Mammary epithelial cell (primary cell): ENCODE data around the gene KCNH1.
"Not testable (repeated sequence)": the region's sequence is repeated elsewhere in the genome, so short reads cannot be mapped to it uniquely, and the experiment has no call there.

ENCODE experiments used
- EZH2 ChIP-seq: IDR thresholded peaks from 2 replicates; pipeline ENCODE4 v1.6.1; 2012; ENCODE audit warnings: low read length, inconsistent platforms, borderline replicate concordance
- TF ChIP-seq, protein P1 (sequence below), 2 donors: IDR thresholded peaks in 1 of 2; conservative IDR thresholded peaks in 1 of 2; 2 replicates each; pipeline ENCODE4 v1.5.1; 2011 to 2012; ENCODE audit warnings: inconsistent platforms in 2 of 2, low read length in 2 of 2, mild to moderate bottlenecking in 2 of 2, control low read depth in 1 of 2, low read depth in 1 of 2; ENCODE audit not compliant: insufficient read depth in 1 of 2; ENCODE audit errors: extremely low read depth in 1 of 2

DNA sequence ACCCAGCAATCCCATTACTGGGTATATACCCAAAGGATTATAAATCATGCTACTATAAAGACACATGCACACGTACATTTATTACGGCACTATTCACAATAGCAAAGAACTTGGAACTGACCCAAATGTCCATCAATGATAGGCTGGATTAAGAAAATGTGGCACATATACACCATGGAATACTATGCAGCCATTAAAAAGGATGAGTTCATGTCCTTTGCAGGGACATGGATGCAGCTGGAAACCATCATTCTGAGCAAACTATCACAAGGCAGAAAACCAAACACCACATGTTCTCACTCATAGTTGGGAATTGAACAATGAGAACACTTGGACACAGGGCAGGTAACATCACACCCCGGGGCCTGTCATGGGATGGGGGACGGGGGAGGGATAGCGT is 52.5 kb downstream of the KCNH1 start:
- TF ChIP-seq, protein P1, sequence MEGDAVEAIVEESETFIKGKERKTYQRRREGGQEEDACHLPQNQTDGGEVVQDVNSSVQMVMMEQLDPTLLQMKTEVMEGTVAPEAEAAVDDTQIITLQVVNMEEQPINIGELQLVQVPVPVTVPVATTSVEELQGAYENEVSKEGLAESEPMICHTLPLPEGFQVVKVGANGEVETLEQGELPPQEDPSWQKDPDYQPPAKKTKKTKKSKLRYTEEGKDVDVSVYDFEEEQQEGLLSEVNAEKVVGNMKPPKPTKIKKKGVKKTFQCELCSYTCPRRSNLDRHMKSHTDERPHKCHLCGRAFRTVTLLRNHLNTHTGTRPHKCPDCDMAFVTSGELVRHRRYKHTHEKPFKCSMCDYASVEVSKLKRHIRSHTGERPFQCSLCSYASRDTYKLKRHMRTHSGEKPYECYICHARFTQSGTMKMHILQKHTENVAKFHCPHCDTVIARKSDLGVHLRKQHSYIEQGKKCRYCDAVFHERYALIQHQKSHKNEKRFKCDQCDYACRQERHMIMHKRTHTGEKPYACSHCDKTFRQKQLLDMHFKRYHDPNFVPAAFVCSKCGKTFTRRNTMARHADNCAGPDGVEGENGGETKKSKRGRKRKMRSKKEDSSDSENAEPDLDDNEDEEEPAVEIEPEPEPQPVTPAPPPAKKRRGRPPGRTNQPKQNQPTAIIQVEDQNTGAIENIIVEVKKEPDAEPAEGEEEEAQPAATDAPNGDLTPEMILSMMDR (conservative IDR thresholded peaks at IDR 0.05 in 1 of 2, IDR thresholded peaks at IDR 0.05 in 1 of 2; ENCODE audit: extremely low read depth in 1 of 2, insufficient read depth in 1 of 2, low read depth in 1 of 2, low read length in 2 of 2) = not testable (repeated sequence)
- TF ChIP-seq EZH2 = not testable (repeated sequence)
